Activated B cell treated with CpG ODN at 0.5 μM for 24 hours (primary cell): ENCODE results near the gene IFIT1B. TPM values are rescaled to one million over a fixed set of nuclear protein-coding genes. Genes with fewer than 3 reads are reported as not detected.

ENCODE experiments used
- ATAC-seq: fragments of 200-7000 bp; cut with Tn5 transposase; one replicate; pipeline ENCODE4 v1.10.0; 2021; ENCODE audit warnings: low read depth, mild to moderate bottlenecking, moderate library complexity
- CTCF ChIA-PET: fragments of 350-600 bp; sonication (Branson Sonifier 250); formaldehyde crosslinking; loops from one replicate; lab custom pipeline; 2021; ENCODE audit warnings: antibody characterized with exemption; lab: Charles Lee
- POLR2A ChIA-PET: fragments of 350-600 bp; sonication (Branson Sonifier 250); formaldehyde crosslinking; loops from one replicate; lab custom pipeline; 2021; ENCODE audit warnings: antibody characterized with exemption; lab: Charles Lee
- DNase-seq: peaks from one replicate; pipeline ENCODE4 v3.0.0; 2022
- H3K27ac Mint-ChIP-seq: one replicate; pipeline ENCODE4 v1.8.0; 2020; ENCODE audit warnings: mixed read lengths
- H3K27me3 Mint-ChIP-seq: one replicate; pipeline ENCODE4 v1.8.0; 2021; ENCODE audit warnings: mixed read lengths
- H3K36me3 Mint-ChIP-seq: one replicate; pipeline ENCODE4 v1.8.0; 2021; ENCODE audit warnings: low read depth, mixed read lengths
- H3K4me1 Mint-ChIP-seq: one replicate; pipeline ENCODE4 v1.8.0; 2021; ENCODE audit warnings: mixed read lengths
- H3K4me3 Mint-ChIP-seq: one replicate; pipeline ENCODE4 v1.8.0; 2020; ENCODE audit warnings: mild to moderate bottlenecking, mixed read lengths
- H3K9me3 Mint-ChIP-seq: one replicate; pipeline ENCODE4 v1.8.0; 2020; ENCODE audit warnings: mixed read lengths
- intact Hi-C: fragments of 100-400 bp; cut with micrococcal nuclease; formaldehyde crosslinking; loops from one replicate; pipeline ENCODE4 v1.15.1; 2024
- total RNA-seq: library from RNA; stranded (reverse); gene quantifications from 2 replicates; pipeline ENCODE4 v1.2.3, GENCODE V29; 2022
- TF ChIP-seq, protein P1 (sequence below): fragments of 200-600 bp; IDR thresholded peaks from one replicate; pipeline ENCODE4 v1.8.0; 2022; ENCODE audit warnings: antibody characterized with exemption, mild to moderate bottlenecking

IFIT1B gene
- total RNA-seq, 1 donor from 2014 or later: not detected

DNA sequence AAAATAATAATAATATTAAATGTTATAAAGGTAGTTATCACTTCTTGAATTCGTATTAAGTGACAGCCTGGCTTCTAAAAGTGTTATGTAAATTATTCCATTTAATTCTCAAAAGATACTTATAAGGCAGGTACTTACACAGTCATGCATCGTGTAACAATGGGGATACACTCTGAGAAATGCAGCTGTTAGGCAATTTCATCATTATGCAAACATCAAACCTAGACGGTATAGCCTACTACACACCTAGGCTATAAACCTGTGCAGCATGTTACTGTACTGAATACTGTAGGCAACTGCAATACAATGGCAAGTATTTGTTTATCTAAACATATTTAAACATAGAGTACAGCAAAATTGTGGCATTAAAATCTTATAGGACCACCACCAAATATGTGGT lies 16.0 kb downstream of the IFIT1B start:
- intact Hi-C loops: no loop called here
- no peaks in the 10 kb centered on the region for H3K9me3 Mint-ChIP-seq
- ChIA-PET CTCF (interaction anchor here (1.1 kb wide), 1 partner anchor 25 kb away, joined by 3 read pairs; no protein-coding TSS in a partner anchor), POLR2A (interaction anchor here (2.3 kb wide), 1 partner anchor 20 kb away, joined by 14 read pairs; the partner anchor contains the start of gene IFIT5)
- H3K27ac Mint-ChIP-seq: no peak overlapping the region
- no peaks in the 10 kb centered on the region for H3K36me3 Mint-ChIP-seq
- DNase-seq (no peak), ATAC-seq (no peak)
- H3K4me3 Mint-ChIP-seq: no peak overlapping the region
- H3K27me3 Mint-ChIP-seq: no peaks in the 10 kb centered on the region
- peaks cover 18% of the 10 kb centered on the region for H3K4me1 Mint-ChIP-seq
- TF ChIP-seq, protein P1, sequence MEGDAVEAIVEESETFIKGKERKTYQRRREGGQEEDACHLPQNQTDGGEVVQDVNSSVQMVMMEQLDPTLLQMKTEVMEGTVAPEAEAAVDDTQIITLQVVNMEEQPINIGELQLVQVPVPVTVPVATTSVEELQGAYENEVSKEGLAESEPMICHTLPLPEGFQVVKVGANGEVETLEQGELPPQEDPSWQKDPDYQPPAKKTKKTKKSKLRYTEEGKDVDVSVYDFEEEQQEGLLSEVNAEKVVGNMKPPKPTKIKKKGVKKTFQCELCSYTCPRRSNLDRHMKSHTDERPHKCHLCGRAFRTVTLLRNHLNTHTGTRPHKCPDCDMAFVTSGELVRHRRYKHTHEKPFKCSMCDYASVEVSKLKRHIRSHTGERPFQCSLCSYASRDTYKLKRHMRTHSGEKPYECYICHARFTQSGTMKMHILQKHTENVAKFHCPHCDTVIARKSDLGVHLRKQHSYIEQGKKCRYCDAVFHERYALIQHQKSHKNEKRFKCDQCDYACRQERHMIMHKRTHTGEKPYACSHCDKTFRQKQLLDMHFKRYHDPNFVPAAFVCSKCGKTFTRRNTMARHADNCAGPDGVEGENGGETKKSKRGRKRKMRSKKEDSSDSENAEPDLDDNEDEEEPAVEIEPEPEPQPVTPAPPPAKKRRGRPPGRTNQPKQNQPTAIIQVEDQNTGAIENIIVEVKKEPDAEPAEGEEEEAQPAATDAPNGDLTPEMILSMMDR: no peak

DNA sequence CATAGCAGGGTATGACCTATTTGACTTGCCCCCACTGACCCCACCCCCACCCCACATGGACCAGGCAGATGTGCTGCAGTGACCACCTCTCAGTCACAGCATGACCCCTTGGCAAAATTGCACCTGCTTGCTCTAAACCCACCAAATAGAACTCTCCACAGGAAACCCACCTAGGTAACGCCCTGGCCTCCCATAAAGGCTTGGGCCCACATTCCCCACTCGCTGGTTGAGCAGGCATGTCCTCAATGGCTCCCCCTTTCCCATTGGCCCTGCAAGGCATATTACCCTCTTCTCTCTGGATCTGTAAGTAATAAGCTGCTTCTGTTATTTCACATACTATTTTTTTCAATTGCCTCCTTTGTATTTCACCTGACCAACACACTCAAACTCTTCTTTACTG lies 17.3 kb downstream of the IFIT1B start:
- DNase-seq (no peak), ATAC-seq (no peak)
- ChIA-PET POLR2A (no interaction called here), CTCF (no interaction called here)
- no peak overlapping the region for H3K27ac Mint-ChIP-seq
- H3K9me3 Mint-ChIP-seq: no peaks in the 10 kb centered on the region
- intact Hi-C loops: no loop called here
- peaks cover 18% of the 10 kb centered on the region for H3K4me1 Mint-ChIP-seq
- TF ChIP-seq, protein P1: no peak
- no peaks in the 10 kb centered on the region for H3K36me3 Mint-ChIP-seq
- no peaks in the 10 kb centered on the region for H3K27me3 Mint-ChIP-seq
- H3K4me3 Mint-ChIP-seq: no peak overlapping the region

DNA sequence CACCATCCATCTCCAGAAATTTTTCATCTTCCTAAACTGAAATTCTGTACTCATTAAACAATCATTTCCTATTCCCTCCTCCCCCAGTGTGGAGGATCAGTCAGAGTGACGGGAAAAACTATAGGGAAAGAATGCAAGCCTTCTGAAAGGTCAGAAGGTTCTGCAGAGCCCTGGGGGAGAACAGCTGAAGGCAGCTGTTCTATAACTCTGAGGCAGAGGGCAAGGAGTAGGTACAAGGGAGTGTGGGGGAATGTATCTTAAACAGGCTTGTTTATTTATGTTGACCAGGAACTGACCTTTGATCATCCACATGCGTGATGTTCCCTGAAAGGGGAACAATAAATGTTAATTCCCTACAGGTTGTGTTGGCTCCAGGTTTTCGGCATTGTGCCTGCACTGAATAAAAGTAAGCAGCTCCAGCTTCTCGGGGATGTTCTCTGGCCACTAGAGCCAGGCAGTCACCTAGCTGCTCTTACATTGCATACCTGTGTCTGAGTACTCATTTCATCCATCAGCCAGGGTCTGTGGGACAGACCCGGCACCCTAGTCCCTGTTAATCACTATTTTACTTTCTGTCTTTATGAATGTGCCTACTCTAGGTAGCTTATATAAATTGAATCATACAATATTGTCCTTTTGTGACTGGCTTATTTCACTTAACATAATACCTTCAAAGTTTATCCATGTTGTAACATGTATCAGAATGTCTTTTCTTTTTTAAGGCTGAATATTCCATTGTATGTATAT lies 20.3 kb downstream of the IFIT1B start:
- peaks cover 9% of the 10 kb centered on the region for H3K36me3 Mint-ChIP-seq
- ATAC-seq (no peak), DNase-seq (no peak)
- TF ChIP-seq, protein P1: no peak
- intact Hi-C loops: no loop called here
- no peaks in the 10 kb centered on the region for H3K27me3 Mint-ChIP-seq
- H3K9me3 Mint-ChIP-seq: no peaks in the 10 kb centered on the region
- ChIA-PET CTCF (no interaction called here), POLR2A (interaction anchor here (0.6 kb wide), 1 partner anchor 1539 kb away, joined by 5 read pairs; no protein-coding TSS in a partner anchor)
- H3K4me3 Mint-ChIP-seq: no peak overlapping the region
- peaks cover 7% of the 10 kb centered on the region for H3K4me1 Mint-ChIP-seq
- H3K27ac Mint-ChIP-seq: no peak overlapping the region

DNA sequence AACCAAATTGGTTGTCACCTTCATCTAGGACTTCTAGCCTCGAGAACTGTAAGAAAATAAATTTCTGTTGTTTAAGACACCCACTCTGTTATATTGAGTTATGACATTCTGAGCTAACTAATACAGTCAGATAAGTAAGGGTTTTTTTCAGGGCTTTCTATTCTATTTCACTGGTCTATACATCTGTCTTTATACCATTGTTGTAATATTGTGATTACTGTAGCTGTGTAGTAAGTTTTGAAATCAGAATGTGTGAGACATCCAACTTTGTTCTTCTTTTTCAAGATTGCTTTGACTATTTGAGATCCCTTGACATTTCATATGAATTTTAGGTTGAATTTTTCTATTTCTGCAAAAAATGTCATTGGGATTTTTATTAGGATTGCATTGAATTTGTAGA lies 22.1 kb downstream of the IFIT1B start:
- peaks cover 16% of the 10 kb centered on the region for H3K36me3 Mint-ChIP-seq
- CTCF ChIA-PET: interaction anchor here (0.9 to 1.0 kb wide), 2 partner anchors 175 to 182 kb away, joined by 3 read pairs; no protein-coding TSS in a partner anchor

DNA sequence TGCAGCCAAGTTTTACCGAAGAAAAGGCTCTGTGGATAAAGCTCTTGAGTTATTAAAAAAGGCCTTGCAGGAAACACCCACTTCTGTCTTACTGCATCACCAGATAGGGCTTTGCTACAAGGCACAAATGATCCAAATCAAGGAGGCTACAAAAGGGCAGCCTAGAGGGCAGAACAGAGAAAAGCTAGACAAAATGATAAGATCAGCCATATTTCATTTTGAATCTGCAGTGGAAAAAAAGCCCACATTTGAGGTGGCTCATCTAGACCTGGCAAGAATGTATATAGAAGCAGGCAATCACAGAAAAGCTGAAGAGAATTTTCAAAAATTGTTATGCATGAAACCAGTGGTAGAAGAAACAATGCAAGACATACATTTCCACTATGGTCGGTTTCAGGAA lies 25.2 kb downstream of the IFIT1B start:
- no peak for ATAC-seq
- H3K4me3 Mint-ChIP-seq: no peak overlapping the region
- no peak for DNase-seq
- intact Hi-C loops: no loop called here
- peaks cover 16% of the 10 kb centered on the region for H3K36me3 Mint-ChIP-seq
- no peaks in the 10 kb centered on the region for H3K27me3 Mint-ChIP-seq
- TF ChIP-seq, protein P1: no peak
- POLR2A ChIA-PET: no interaction called here
- no peaks in the 10 kb centered on the region for H3K9me3 Mint-ChIP-seq
- H3K4me1 Mint-ChIP-seq: no peaks in the 10 kb centered on the region
- CTCF ChIA-PET: no interaction called here
- no peak overlapping the region for H3K27ac Mint-ChIP-seq

More for the DNA sequence above, 22.1 kb downstream of the IFIT1B start:
- no peak overlapping the region for H3K4me3 Mint-ChIP-seq
- no peaks in the 10 kb centered on the region for H3K4me1 Mint-ChIP-seq
- no peaks in the 10 kb centered on the region for H3K27me3 Mint-ChIP-seq
- intact Hi-C loops: no loop called here
- ATAC-seq (no peak), DNase-seq (no peak)
- H3K9me3 Mint-ChIP-seq: no peaks in the 10 kb centered on the region
- POLR2A ChIA-PET: no interaction called here
- H3K27ac Mint-ChIP-seq: no peak overlapping the region
- TF ChIP-seq, protein P1: no peak
